Measurements from ENCODE around the gene CMTR1.

Gene CMTR1

DNA sequence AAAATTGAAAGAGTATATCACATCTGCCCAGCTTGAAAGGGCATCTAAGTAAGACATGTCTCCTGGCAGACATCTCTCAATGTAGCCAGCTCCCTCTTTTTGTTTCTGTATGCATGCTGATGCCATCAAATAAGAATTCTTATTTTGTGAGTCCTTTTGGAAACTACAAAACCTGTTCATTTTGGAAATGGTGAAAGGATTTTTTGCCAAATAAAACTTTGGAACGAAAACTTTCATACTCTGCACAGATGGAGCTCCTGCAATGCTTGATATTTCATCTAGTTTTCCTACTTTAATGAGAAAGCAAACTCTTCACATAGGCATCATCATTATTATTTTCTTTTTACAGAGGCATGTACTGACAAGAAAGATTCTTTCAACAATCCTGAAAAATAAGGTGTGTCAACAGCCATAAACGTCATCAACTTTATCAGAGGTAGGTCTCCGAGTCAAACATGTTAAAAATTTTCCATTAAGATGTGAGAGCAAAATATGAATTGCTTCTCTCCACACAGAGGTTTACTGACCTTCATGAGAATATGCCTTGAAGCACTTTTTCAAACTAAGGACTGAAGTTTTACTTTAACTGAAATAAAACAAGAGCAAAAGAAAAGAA is 26.2 kb upstream of the CMTR1 start:
- no peaks in the 10 kb centered on the region for H3K27me3 ChIP-seq (ENCODE audit: insufficient read depth, poor library complexity, severe bottlenecking)
- H3K36me3 ChIP-seq (ENCODE audit: low read depth), result no peaks in the 10 kb centered on the region
- H3K4me1 ChIP-seq (ENCODE audit: insufficient read depth, poor library complexity, severe bottlenecking), result peaks cover 12% of the 10 kb centered on the region
- H3K4me3 ChIP-seq (ENCODE audit: severe bottlenecking), result no peak overlapping the region
- DNase-seq (ENCODE audit: low spot score) (no peak), ATAC-seq (ENCODE audit: low read depth) (peak; percentile 70)
- peak overlapping the region; percentile 37 for H3K27ac ChIP-seq (ENCODE audit: poor library complexity, severe bottlenecking)
- no peak for TF ChIP-seq CTCF (IDR thresholded peaks at IDR 0.05; ENCODE audit: poor library complexity, severe bottlenecking)
- no peaks in the 10 kb centered on the region for H3K9me3 ChIP-seq (ENCODE audit: severe bottlenecking)

- H3K4me1 ChIP-seq (ENCODE audit: insufficient read depth, poor library complexity, severe bottlenecking), result peaks cover 12% of the 10 kb centered on the region
- H3K27me3 ChIP-seq (ENCODE audit: insufficient read depth, poor library complexity, severe bottlenecking), result no peaks in the 10 kb centered on the region
- H3K36me3 ChIP-seq (ENCODE audit: low read depth), result no peaks in the 10 kb centered on the region
- DNase-seq (ENCODE audit: low spot score), result no peak
- no peak overlapping the region for H3K4me3 ChIP-seq (ENCODE audit: severe bottlenecking)
- H3K27ac ChIP-seq (ENCODE audit: poor library complexity, severe bottlenecking), result no peak overlapping the region
- no peak for TF ChIP-seq CTCF (IDR thresholded peaks at IDR 0.05; ENCODE audit: poor library complexity, severe bottlenecking)
- H3K9me3 ChIP-seq (ENCODE audit: severe bottlenecking), result no peaks in the 10 kb centered on the region
- ATAC-seq (ENCODE audit: low read depth), result no peak; the same call in 2 of the 3 replicates
These were observed 25.1 kb upstream of the CMTR1 start for GRCh38 chr6:37407948-37408347.

DNA sequence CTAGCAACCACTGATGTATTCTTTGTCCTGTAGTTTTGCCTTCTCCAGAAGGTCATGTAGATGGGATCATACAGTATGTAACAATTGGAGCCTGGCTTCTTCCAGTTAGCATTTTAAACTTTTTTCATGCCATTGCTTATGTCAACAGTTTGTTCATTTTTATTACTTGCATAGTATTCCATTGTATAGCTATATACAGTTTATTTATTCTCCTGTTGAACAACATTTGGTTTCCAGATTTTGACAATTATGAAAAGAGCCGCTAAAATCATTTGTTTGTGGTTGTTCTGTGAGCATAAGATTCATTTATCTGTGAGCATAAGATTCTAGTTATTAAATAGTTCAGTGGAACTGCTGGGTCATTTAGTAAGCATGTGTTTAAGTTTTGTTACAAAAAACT is 23.5 kb upstream of the CMTR1 start:
- Histone ChIP-seq H3K9me3 (ENCODE audit: severe bottlenecking) (no peaks in the 10 kb centered on the region), H3K27me3 (ENCODE audit: insufficient read depth, poor library complexity, severe bottlenecking) (no peaks in the 10 kb centered on the region), H3K4me1 (ENCODE audit: insufficient read depth, poor library complexity, severe bottlenecking) (peaks cover 12% of the 10 kb centered on the region), H3K27ac (ENCODE audit: poor library complexity, severe bottlenecking) (no peak overlapping the region), H3K4me3 (ENCODE audit: severe bottlenecking) (no peak overlapping the region), H3K36me3 (ENCODE audit: low read depth) (no peaks in the 10 kb centered on the region)
- no peak for TF ChIP-seq CTCF (IDR thresholded peaks at IDR 0.05; ENCODE audit: poor library complexity, severe bottlenecking)
- ATAC-seq (ENCODE audit: low read depth) (no peak), DNase-seq (ENCODE audit: low spot score) (no peak)

DNA sequence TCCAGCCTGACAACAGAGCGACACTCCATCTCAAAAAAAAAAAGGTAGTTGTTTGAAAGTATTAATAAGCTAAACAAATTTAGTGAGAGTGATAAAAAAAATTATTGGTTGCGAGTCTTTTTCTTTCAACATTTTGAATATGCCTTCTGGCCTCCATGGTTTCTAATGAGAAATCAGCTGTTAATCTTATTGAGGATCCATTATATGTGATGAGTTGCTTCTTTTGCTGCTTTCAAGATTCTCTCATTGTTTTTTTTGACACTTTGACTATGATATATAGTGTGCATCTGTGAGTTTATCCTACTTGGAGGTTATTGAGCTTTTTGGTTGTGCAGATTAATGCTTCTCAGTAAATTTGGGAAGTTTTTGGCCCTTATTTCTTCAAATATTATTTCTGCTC is 15.6 kb upstream of the CMTR1 start:
- no peaks in the 10 kb centered on the region for H3K4me1 ChIP-seq (ENCODE audit: insufficient read depth, poor library complexity, severe bottlenecking)
- DNase-seq (ENCODE audit: low spot score), result no peak
- no peaks in the 10 kb centered on the region for H3K27me3 ChIP-seq (ENCODE audit: insufficient read depth, poor library complexity, severe bottlenecking)
- H3K36me3 ChIP-seq (ENCODE audit: low read depth), result no peaks in the 10 kb centered on the region
- H3K27ac ChIP-seq (ENCODE audit: poor library complexity, severe bottlenecking), result no peak overlapping the region
- H3K9me3 ChIP-seq (ENCODE audit: severe bottlenecking), result no peaks in the 10 kb centered on the region
- no peak overlapping the region for H3K4me3 ChIP-seq (ENCODE audit: severe bottlenecking)
- ATAC-seq (ENCODE audit: low read depth), result no peak
- TF ChIP-seq CTCF (IDR thresholded peaks at IDR 0.05; ENCODE audit: poor library complexity, severe bottlenecking), result no peak

GRCh38 chr6:37418722-37419121 is 14.3 kb upstream of the CMTR1 start:
- no peaks in the 10 kb centered on the region for H3K36me3 ChIP-seq (ENCODE audit: low read depth)
- no peaks in the 10 kb centered on the region for H3K9me3 ChIP-seq (ENCODE audit: severe bottlenecking)
- no peak for TF ChIP-seq CTCF (IDR thresholded peaks at IDR 0.05; ENCODE audit: poor library complexity, severe bottlenecking)
- ATAC-seq (ENCODE audit: low read depth), result no peak
- no peak for DNase-seq (ENCODE audit: low spot score)
- no peak overlapping the region for H3K27ac ChIP-seq (ENCODE audit: poor library complexity, severe bottlenecking)
- H3K4me1 ChIP-seq (ENCODE audit: insufficient read depth, poor library complexity, severe bottlenecking), result no peaks in the 10 kb centered on the region
- no peak overlapping the region for H3K4me3 ChIP-seq (ENCODE audit: severe bottlenecking)
- no peaks in the 10 kb centered on the region for H3K27me3 ChIP-seq (ENCODE audit: insufficient read depth, poor library complexity, severe bottlenecking)
